Esophagus muscularis mucosa (tissue), 4 donors: ENCODE data around the gene MKKS. TPM values are rescaled to one million over a fixed set of nuclear protein-coding genes. Genes with fewer than 3 reads are reported as not detected.
A peak's percentile ranks its signal among the peaks of the same experiment; 100 is the strongest.

ENCODE experiments used
- DNase-seq: peaks from one replicate; pipeline ENCODE4 v3.0.0-alpha.2; 2017; ENCODE audit errors: extremely low spot score
- H3K27ac ChIP-seq, 4 donors: fragments of 200-600 bp; sonication (generic); replicated peaks in 1 of 4; 1 replicate in 3 of 4; 2 replicates in 1 of 4; pipeline ENCODE4 v1.5.1; 2016 to 2019; ENCODE audit warnings: mild to moderate bottlenecking in 1 of 4
- H3K27me3 ChIP-seq, 4 donors: fragments of 200-600 bp; sonication (generic); one replicate each; pipeline versions ENCODE4 v1.5.1 to v1.6.0; 2016 to 2019
- H3K36me3 ChIP-seq, 4 donors: fragments of 200-600 bp; sonication (generic); one replicate each; pipeline ENCODE4 v1.5.1; 2016 to 2019
- H3K4me1 ChIP-seq, 4 donors: fragments of 200-600 bp; sonication (generic); one replicate each; pipeline ENCODE4 v1.5.1; 2016 to 2019
- H3K4me3 ChIP-seq, 4 donors: fragments of 200-600 bp; sonication (generic); 1 replicate in 2 of 4; 2 replicates in 2 of 4; pipeline ENCODE4 v1.5.1; 2016 to 2019; ENCODE audit warnings: mild to moderate bottlenecking in 4 of 4, moderate library complexity in 1 of 4
- H3K9me3 ChIP-seq, 4 donors: fragments of 200-600 bp; sonication (generic); 1 replicate in 3 of 4; 2 replicates in 1 of 4; pipeline ENCODE4 v1.5.1; 2016 to 2019
- CTCF ChIP-seq, 3 experiments: fragments of 200-600 bp in 2 of 3; fragments of 450-650 bp in 1 of 3; sonication (generic) in 2 of 3; IDR thresholded peaks; one replicate each; pipeline ENCODE4 v1.5.1; 2017 to 2019; ENCODE audit warnings: antibody characterized with exemption in 3 of 3, mild to moderate bottlenecking in 2 of 3, moderate library complexity in 1 of 3
- EP300 ChIP-seq: sonication (generic); formaldehyde crosslinking; IDR thresholded peaks from one replicate; pipeline ENCODE4 v1.6.1; 2017; ENCODE audit warnings: antibody characterized with exemption
- POLR2A ChIP-seq: fragments of 450-650 bp; IDR thresholded peaks from one replicate; pipeline ENCODE4 v1.6.1; 2017; ENCODE audit warnings: antibody characterized with exemption, moderate library complexity, mild to moderate bottlenecking, low read depth
- POLR2AphosphoS5 ChIP-seq, 2 donors: sonication (generic); formaldehyde crosslinking; IDR thresholded peaks; one replicate each; pipeline ENCODE4 v1.6.1; 2017; ENCODE audit warnings: antibody characterized with exemption in 2 of 2
- WGBS: methylation state at CpG from one replicate; pipeline ENCODE4 v1.1.5; 2018; 5-methylcytosine and 5-hydroxymethylcytosine counted together
- intact Hi-C: fragments of 100-400 bp; cut with DNase I; formaldehyde crosslinking; loops from one replicate; pipeline ENCODE4 v1.15.1; 2023
- total RNA-seq, 4 donors: library from RNA; depleted of rRNA; stranded (reverse); fragments of >200 nt; gene quantifications; one replicate each; pipeline versions ENCODE4 v1.1.0 to v1.2.1, GENCODE V29; 2016

Gene MKKS
- total RNA-seq, 4 donors from 2014 or later, result 14.1 to 19.3 (median 16.7) TPM

DNA sequence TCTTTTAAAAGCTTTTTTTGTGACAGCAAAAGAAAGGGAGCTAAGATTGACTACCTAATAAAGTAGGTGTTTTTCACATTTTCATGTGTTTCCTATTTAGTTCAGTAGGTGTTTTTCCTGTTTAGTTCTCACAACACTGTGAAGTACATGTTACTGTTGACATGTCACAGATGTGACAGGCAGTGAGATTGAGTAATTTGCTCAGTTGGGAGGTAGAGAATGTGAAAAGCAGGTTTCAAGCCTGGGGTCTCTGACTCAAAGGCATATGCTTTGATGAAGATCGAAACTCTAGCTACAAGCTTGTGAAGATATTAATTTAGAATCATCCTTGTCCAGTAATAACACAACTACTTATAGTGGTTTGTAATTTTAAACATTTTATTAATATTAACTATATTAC is 44.2 kb upstream of the MKKS start:
- H3K4me3 ChIP-seq, result no peak overlapping the region
- DNase-seq, result no peak
- H3K27me3 ChIP-seq, result no peaks in the 10 kb centered on the region
- peaks cover 0 to 19% (median 16%) of the 10 kb centered on the region in 4 donors for H3K4me1 ChIP-seq
- intact Hi-C loops, result loop anchor here (10.0 kb wide), 1 partner anchor 797 kb away; no protein-coding TSS in a partner anchor
- no peak overlapping the region for H3K27ac ChIP-seq
- H3K36me3 ChIP-seq, result no peaks in the 10 kb centered on the region
- 93% methylated on average over 1 of the region's 1 CpG for WGBS
- H3K9me3 ChIP-seq, result no peaks in the 10 kb centered on the region
- no peak for TF ChIP-seq POLR2AphosphoS5 (IDR thresholded peaks at IDR 0.05)
- TF ChIP-seq CTCF (IDR thresholded peaks at IDR 0.05), result no peak
- no peak for TF ChIP-seq EP300
- TF ChIP-seq POLR2A, result no peak

GRCh38 chr20:10476319-10476724 is 42.3 kb upstream of the MKKS start:
- no peak for DNase-seq
- 80% methylated on average over 3 of the region's 3 CpGs for WGBS
- intact Hi-C loops, result loop anchor here (10.0 kb wide), 1 partner anchor 798 kb away; no protein-coding TSS in a partner anchor
- no peaks in the 10 kb centered on the region for H3K36me3 ChIP-seq
- no peak overlapping the region for H3K27ac ChIP-seq
- no peak for TF ChIP-seq CTCF (IDR thresholded peaks at IDR 0.05)
- no peak for TF ChIP-seq POLR2AphosphoS5 (IDR thresholded peaks at IDR 0.05)
- H3K4me3 ChIP-seq, result no peak overlapping the region
- H3K9me3 ChIP-seq, result peaks cover 0 to 5% (median 0%) of the 10 kb centered on the region in 4 donors
- no peaks in the 10 kb centered on the region for H3K27me3 ChIP-seq
- peaks cover 0 to 19% (median 16%) of the 10 kb centered on the region in 4 donors for H3K4me1 ChIP-seq

GRCh38 chr20:10475225-10475624 is 41.2 kb upstream of the MKKS start:
- intact Hi-C loops, result loop anchor here (10.0 kb wide), 1 partner anchor 800 kb away; no protein-coding TSS in a partner anchor

GRCh38 chr20:10474606-10475184 is 40.7 kb upstream of the MKKS start:
- DNase-seq, result no peak
- H3K27me3 ChIP-seq, result no peaks in the 10 kb centered on the region
- TF ChIP-seq POLR2AphosphoS5 (IDR thresholded peaks at IDR 0.05) (no peak), CTCF (IDR thresholded peaks at IDR 0.05) (no peak), POLR2A (no peak), EP300 (no peak)
- no peak overlapping the region for H3K4me3 ChIP-seq
- peak overlapping the region in 2 of 4 donors; percentile 15 to 30 for H3K27ac ChIP-seq
- H3K36me3 ChIP-seq, result no peaks in the 10 kb centered on the region
- intact Hi-C loops, result loop anchor here (10.0 kb wide), 1 partner anchor 800 kb away; no protein-coding TSS in a partner anchor
- 71% methylated on average over 10 of the region's 11 CpGs for WGBS
- H3K4me1 ChIP-seq, result peaks cover 4 to 22% (median 18%) of the 10 kb centered on the region in 4 donors
- peaks cover 0 to 5% (median 0%) of the 10 kb centered on the region in 4 donors for H3K9me3 ChIP-seq

More at GRCh38 chr20:10475225-10475624, 41.2 kb upstream of the MKKS start:
- Histone ChIP-seq H3K27me3 (no peaks in the 10 kb centered on the region), H3K4me3 (no peak overlapping the region), H3K36me3 (no peaks in the 10 kb centered on the region), H3K27ac (peak overlapping the region in 2 of 4 donors; percentile 15 to 30), H3K4me1 (peaks cover 0 to 19% (median 16%) of the 10 kb centered on the region in 4 donors), H3K9me3 (peaks cover 0 to 5% (median 0%) of the 10 kb centered on the region in 4 donors)
- DNase-seq, result no peak
- WGBS, result 80% methylated on average over 2 of the region's 2 CpGs
- TF ChIP-seq POLR2A, result no peak
- TF ChIP-seq POLR2AphosphoS5 (IDR thresholded peaks at IDR 0.05), result no peak
- no peak for TF ChIP-seq EP300
- no peak for TF ChIP-seq CTCF (IDR thresholded peaks at IDR 0.05)
